ENCODE data around the gene MANBA. TPM values are rescaled to one million over a fixed set of nuclear protein-coding genes. Genes with fewer than 3 reads are reported as not detected.

The MANBA gene
- total RNA-seq, 2 experiments from 2014 or later, result 13.6 to 14.5 TPM

DNA sequence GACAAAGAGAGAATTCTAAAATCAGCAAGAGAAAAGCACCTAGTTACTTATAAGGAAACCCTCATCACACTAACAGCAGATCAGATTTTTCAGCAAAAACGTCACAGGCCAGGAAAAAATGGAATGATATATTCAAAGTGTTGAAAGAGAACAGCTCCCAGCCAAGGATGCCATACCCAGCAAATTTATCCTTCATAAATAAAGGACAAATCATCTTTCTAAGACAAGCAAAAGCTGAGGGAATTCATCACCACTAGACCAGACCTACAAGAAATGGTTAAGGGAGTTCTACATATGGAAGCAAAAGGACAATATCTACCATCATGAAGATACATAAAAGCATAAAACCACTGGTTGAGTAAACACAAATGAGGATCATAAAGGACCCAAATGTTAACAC is 53.6 kb downstream of the MANBA start:
- peaks cover 18% of the 10 kb centered on the region for H3K36me3 Mint-ChIP-seq (ENCODE audit: low read depth)
- H3K4me3 Mint-ChIP-seq, result no peak overlapping the region
- H3K9me3 Mint-ChIP-seq, result no peaks in the 10 kb centered on the region
- ChIA-PET CTCF (no interaction called here), POLR2A (no interaction called here)
- no peaks in the 10 kb centered on the region for H3K27me3 Mint-ChIP-seq
- H3K4me1 Mint-ChIP-seq, result no peaks in the 10 kb centered on the region
- H3K27ac Mint-ChIP-seq, result no peak overlapping the region
- no peak for DNase-seq

DNA sequence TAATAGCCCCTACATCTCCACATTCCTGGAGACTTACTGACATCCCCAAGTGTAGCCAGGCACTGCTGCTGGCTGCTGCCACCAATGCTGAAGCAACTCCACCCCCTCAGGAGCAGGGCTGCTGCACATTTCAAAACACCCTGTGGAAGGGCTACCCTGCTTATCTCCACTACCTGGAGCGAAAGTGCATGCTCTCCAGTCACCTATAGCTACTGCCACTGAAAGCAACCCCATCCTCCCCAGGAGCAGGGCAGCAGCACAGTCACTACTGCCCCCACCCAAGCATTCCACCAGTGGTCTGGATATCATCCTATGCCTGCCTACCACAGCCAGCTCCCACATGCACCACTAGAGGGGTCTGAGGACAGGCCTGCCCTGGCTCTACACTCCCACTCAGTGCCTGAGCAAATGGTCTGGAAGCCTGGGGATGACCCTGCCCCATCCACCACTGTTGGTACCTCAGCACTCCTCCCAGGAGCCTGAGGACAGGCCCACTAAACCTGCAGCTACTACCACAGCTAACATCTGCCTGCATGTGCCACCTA is 55.3 kb downstream of the MANBA start:
- H3K27ac Mint-ChIP-seq, result no peak overlapping the region
- DNase-seq, result no peak
- H3K9me3 Mint-ChIP-seq, result peaks cover 2% of the 10 kb centered on the region
- peaks cover 16% of the 10 kb centered on the region for H3K36me3 Mint-ChIP-seq (ENCODE audit: low read depth)
- CTCF ChIA-PET, result no interaction called here
- POLR2A ChIA-PET, result no interaction called here
- H3K4me1 Mint-ChIP-seq, result no peaks in the 10 kb centered on the region
- no peak overlapping the region for H3K4me3 Mint-ChIP-seq
- H3K27me3 Mint-ChIP-seq, result no peaks in the 10 kb centered on the region

DNA sequence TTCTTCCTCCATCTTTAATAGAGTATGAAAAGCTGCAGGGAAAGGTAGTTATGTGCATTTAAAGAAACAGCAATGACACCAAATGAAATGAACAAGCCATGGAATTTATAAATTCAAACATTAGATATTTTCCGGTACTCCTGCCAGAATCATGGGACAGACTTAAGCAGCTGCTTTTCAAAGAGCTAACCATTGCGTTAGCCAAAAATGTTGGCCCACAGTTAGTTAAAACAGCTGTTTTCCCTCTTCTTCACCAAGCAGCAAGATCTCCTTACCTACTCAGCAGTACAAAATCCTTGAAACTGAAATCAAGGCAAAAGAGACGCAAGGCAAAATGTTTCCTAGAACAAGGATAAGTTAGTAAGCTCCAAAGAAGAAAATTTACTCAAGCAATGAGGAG is 64.0 kb downstream of the MANBA start:
- ChIA-PET POLR2A (no interaction called here), CTCF (no interaction called here)
- H3K4me1 Mint-ChIP-seq, result no peaks in the 10 kb centered on the region

DNA sequence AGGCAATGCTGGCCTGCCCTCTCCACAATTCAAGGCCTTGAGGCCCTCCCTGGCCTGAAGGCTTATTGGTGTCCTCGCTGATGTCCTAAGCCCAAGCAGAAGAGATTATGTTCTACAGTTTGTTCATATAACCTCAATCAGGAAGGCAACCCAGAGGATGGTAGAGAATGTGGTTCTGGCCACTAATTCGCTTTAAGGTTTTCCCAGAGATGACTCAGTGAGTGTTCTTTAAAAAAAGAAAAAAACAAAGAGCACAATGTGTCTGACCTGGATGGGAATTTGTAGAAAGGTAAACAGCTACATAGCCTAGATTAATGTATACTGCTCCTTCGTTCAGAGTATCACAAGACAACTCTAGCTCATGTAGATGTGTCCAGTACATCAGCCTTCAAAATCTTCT is 66.0 kb downstream of the MANBA start:
- H3K27me3 Mint-ChIP-seq, result no peaks in the 10 kb centered on the region
- CTCF ChIA-PET, result interaction anchor here (0.6 kb wide), 1 partner anchor 264 kb away, joined by 3 read pairs; no protein-coding TSS in a partner anchor
- H3K9me3 Mint-ChIP-seq, result no peaks in the 10 kb centered on the region
- POLR2A ChIA-PET, result no interaction called here
- H3K4me1 Mint-ChIP-seq, result no peaks in the 10 kb centered on the region
- no peak overlapping the region for H3K4me3 Mint-ChIP-seq
- H3K36me3 Mint-ChIP-seq (ENCODE audit: low read depth), result peaks cover 15% of the 10 kb centered on the region
- no peak overlapping the region for H3K27ac Mint-ChIP-seq
- DNase-seq, result no peak

More for the DNA sequence above, 64.0 kb downstream of the MANBA start:
- Mint-ChIP-seq H3K27ac (no peak overlapping the region), H3K36me3 (ENCODE audit: low read depth) (peaks cover 16% of the 10 kb centered on the region), H3K27me3 (no peaks in the 10 kb centered on the region), H3K4me3 (no peak overlapping the region), H3K9me3 (peaks cover 3% of the 10 kb centered on the region)
- no peak for DNase-seq

DNA sequence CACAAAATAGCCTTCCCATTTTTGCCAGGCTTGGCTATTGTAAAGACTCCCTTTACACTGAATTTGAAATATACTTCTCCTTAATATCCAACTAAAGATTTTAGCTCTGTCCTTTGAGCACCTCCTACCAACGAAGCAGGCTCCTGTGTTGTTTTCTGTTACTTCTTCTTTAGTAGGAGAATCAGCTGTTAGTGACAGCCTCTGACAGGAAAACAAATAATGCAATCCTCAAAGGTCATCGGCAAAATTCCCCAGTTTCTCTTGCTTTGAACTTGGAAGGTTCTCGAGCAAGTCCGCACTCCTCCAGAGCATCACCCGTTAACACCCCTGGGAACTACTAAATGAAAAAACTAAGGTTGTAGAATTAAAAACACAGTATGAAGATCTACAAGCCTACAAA is 66.9 kb downstream of the MANBA start:
- Mint-ChIP-seq H3K4me1 (no peaks in the 10 kb centered on the region), H3K36me3 (ENCODE audit: low read depth) (peaks cover 17% of the 10 kb centered on the region), H3K9me3 (no peaks in the 10 kb centered on the region), H3K27me3 (no peaks in the 10 kb centered on the region), H3K4me3 (no peak overlapping the region), H3K27ac (no peak overlapping the region)
- ChIA-PET CTCF (no interaction called here), POLR2A (interaction anchor here (1.3 kb wide), 1 partner anchor 67 kb away, joined by 5 read pairs; the partner anchor contains the start of gene MANBA)
- DNase-seq, result no peak

DNA sequence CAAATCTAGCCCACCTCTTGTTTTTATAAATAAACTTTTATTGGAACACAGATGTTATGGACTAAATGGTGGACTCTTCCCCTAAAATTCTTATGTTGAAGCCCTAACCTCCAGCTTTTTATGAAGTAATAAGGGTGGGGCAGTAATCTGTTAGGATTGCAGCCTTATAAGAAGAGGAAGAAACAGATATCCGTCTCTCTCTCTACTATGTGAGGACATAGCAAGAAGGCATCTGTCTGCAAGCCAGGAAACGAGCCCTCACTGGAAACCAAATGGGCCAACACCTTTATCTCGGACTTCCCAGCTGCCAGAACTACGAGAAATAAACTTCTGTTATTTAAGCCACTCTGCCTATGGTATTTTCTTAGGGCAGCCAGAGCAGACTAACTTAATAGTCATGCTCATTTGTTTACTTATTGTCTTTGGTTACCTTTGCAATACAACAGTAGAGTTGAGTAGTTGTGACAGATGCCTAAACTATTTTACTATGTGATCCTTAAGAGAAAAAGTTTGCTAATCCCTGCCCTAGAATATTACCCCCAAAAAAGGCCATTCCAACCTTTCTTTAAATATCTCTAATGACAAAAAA is 67.4 kb downstream of the MANBA start:
- ChIA-PET POLR2A (interaction anchor here (1.3 kb wide), 1 partner anchor 67 kb away, joined by 5 read pairs; the partner anchor contains the start of gene MANBA), CTCF (no interaction called here)
- no peaks in the 10 kb centered on the region for H3K9me3 Mint-ChIP-seq
- no peaks in the 10 kb centered on the region for H3K4me1 Mint-ChIP-seq
- no peak overlapping the region for H3K4me3 Mint-ChIP-seq
- H3K36me3 Mint-ChIP-seq (ENCODE audit: low read depth), result peaks cover 17% of the 10 kb centered on the region
- H3K27ac Mint-ChIP-seq, result no peak overlapping the region
- no peaks in the 10 kb centered on the region for H3K27me3 Mint-ChIP-seq
- no peak for DNase-seq

DNA sequence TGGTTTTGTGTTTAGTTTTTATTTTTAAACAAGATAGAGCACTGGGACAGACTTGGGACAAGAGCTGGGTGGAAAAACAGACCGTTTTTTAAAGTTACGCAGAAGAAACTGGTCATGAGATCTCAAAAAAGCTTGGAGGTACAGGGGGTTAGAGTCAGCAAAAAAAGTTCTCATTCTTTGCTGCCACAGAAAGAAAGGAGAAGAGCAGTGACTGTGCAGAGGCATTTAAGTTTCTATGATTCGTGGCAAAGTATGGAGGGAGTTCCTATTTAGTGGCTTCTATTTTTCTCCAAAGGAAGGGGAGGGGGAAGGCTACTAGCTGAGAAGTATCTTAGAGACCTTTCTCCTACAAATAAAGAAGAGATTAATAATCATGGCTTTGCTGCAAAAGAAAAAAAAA is 68.3 kb downstream of the MANBA start:
- H3K9me3 Mint-ChIP-seq, result no peaks in the 10 kb centered on the region

DNA sequence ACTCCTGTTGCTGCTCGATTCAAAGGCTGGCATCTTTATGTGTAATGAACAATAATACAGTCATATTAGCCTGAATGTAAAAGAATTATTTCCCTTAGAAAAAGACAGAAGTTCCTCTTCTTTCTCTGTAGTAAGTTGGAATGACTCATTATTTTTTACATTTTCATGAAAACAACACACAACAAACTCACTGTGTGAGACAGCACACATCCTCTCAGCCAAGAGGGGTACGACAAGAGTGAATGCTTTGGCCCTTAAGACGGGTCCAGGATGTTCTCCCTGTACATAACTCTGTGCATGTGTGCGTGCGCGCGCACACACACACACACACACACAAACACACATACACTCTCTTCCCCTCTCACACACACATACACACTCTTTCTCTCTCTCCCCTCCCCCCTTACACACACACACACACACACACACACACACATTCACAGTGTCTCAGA is 72.8 kb downstream of the MANBA start:
- Mint-ChIP-seq H3K9me3 (no peaks in the 10 kb centered on the region), H3K4me3 (no peak overlapping the region), H3K27ac (no peak overlapping the region), H3K27me3 (no peaks in the 10 kb centered on the region), H3K4me1 (no peaks in the 10 kb centered on the region), H3K36me3 (ENCODE audit: low read depth) (peaks cover 8% of the 10 kb centered on the region)
- ChIA-PET POLR2A (no interaction called here), CTCF (no interaction called here)
- no peak for DNase-seq

More for the DNA sequence above, 68.3 kb downstream of the MANBA start:
- no peak overlapping the region for H3K27ac Mint-ChIP-seq
- H3K4me1 Mint-ChIP-seq, result no peaks in the 10 kb centered on the region
- H3K36me3 Mint-ChIP-seq (ENCODE audit: low read depth), result peaks cover 17% of the 10 kb centered on the region
- ChIA-PET POLR2A (interaction anchor here (1.3 kb wide), 1 partner anchor 68 kb away, joined by 5 read pairs; the partner anchor contains the start of gene MANBA), CTCF (no interaction called here)
- no peaks in the 10 kb centered on the region for H3K27me3 Mint-ChIP-seq
- no peak for DNase-seq
- H3K4me3 Mint-ChIP-seq, result no peak overlapping the region

DNA sequence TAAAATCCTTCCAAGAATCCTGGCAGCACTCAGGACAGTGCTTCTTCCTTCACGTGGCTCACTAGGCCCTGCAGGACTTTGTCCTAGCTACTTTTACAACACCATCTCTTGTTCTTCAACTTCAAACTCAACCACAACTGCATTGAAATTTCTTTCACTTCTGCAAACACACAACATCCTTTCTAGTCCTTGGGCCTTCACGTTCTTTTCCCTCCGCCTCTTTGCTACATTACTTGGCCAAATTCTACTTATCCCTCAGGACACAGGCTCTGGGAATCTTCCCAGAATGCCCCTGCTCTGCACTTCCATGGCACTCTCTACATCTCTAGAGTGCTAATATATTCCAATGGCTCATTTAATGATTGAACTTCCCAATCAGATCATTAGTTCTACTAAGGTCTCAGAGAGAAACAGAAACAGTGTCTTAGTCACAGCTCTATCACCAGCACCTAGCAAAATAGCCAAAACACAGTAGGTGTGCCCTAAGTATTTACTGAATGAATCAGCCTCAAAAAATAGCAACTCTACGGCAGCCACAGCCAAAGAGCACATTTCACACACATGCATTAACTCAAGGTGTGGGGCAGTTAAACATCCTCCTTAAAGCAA is 73.3 kb downstream of the MANBA start:
- Mint-ChIP-seq H3K4me3 (no peak overlapping the region), H3K36me3 (ENCODE audit: low read depth) (peaks cover 8% of the 10 kb centered on the region), H3K27ac (no peak overlapping the region), H3K9me3 (no peaks in the 10 kb centered on the region), H3K4me1 (no peaks in the 10 kb centered on the region), H3K27me3 (no peaks in the 10 kb centered on the region)
- POLR2A ChIA-PET, result no interaction called here
- no peak for DNase-seq
- CTCF ChIA-PET, result no interaction called here

DNA sequence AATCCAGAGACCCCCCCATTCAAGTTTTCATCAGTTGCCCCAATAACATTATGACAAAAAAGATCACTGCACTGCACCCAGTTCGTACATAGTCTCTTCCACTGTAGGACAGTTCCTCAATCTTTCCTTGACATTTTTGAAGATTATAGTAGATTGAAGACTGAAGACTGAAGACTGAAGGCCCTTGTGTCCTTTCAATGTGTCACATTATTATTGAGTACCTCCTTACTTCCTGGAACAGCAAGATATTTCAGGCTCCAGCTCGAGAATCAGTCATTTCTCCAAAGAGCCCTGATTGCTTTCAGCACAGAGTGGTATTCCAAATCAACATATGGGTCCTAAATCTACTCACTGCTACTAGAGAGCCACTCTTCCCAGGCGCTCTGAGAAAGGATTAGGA is 75.0 kb downstream of the MANBA start:
- H3K36me3 Mint-ChIP-seq (ENCODE audit: low read depth), result peaks cover 5% of the 10 kb centered on the region
- H3K4me3 Mint-ChIP-seq, result no peak overlapping the region
- H3K27ac Mint-ChIP-seq, result no peak overlapping the region
- H3K9me3 Mint-ChIP-seq, result no peaks in the 10 kb centered on the region
- DNase-seq, result no peak
- H3K4me1 Mint-ChIP-seq, result no peaks in the 10 kb centered on the region
- ChIA-PET POLR2A (no interaction called here), CTCF (no interaction called here)
- H3K27me3 Mint-ChIP-seq, result no peaks in the 10 kb centered on the region

DNA sequence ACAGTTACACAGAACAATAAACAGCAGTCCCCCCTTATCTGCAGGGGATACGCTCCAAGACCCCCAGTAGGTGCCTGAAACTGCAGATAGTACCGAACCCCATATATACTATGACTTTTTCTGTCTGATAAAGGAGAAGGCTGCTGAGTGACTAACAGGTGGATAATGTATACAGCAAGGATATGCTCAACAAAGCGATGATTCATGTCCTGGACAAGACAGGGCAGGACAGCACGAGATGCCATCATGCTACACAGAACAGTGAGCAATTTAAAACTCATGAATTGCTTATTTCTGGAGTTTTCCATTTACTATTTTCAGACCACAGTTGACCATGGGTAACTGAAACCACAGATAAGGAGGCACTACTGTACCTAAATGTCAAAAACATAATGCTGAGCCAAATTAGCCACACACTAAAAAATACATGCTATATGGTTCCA is 76.1 kb downstream of the MANBA start:
- H3K36me3 Mint-ChIP-seq (ENCODE audit: low read depth), result peaks cover 4% of the 10 kb centered on the region
- H3K9me3 Mint-ChIP-seq, result no peaks in the 10 kb centered on the region
- H3K4me1 Mint-ChIP-seq, result no peaks in the 10 kb centered on the region
- no peak overlapping the region for H3K27ac Mint-ChIP-seq
- CTCF ChIA-PET, result no interaction called here
- POLR2A ChIA-PET, result no interaction called here
- no peak overlapping the region for H3K4me3 Mint-ChIP-seq
- no peaks in the 10 kb centered on the region for H3K27me3 Mint-ChIP-seq
- DNase-seq, result no peak

DNA sequence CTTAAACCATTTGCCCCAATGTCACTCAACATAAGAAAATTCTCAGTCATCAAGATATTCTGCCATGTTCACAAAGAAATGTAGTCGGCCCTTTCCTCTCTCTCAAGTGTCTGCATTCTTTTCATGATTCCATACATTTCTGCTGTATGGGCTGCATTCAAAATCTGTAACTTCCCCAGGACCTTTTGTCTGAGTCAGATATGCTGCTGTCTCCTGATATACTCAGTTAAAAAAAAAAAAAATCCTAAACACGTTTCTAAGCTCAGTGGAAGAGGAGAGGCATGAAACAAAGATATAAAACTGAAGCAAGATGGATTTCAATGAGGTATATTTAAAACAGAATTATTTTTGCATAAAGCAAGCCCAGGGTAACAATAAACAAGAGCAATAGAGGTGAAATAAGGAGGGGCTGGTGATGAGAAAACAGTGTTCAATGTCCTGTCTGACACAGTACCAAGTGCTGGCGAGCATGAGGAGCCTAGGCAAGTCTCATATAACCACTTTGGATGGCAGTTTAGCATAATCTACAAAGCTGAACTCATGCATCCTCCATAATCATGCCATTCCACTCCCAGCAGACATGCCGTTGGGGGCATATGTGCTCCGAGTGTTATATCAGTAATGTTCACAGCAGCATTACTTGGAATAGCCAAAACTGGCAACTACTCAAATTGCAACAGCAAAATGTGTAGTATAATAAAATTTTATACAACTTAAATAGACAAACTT is 76.7 kb downstream of the MANBA start:
- no peak for DNase-seq
- Mint-ChIP-seq H3K27ac (no peak overlapping the region), H3K27me3 (no peaks in the 10 kb centered on the region), H3K36me3 (ENCODE audit: low read depth) (peaks cover 3% of the 10 kb centered on the region), H3K4me1 (no peaks in the 10 kb centered on the region), H3K9me3 (no peaks in the 10 kb centered on the region), H3K4me3 (no peak overlapping the region)
- ChIA-PET CTCF (no interaction called here), POLR2A (no interaction called here)

DNA sequence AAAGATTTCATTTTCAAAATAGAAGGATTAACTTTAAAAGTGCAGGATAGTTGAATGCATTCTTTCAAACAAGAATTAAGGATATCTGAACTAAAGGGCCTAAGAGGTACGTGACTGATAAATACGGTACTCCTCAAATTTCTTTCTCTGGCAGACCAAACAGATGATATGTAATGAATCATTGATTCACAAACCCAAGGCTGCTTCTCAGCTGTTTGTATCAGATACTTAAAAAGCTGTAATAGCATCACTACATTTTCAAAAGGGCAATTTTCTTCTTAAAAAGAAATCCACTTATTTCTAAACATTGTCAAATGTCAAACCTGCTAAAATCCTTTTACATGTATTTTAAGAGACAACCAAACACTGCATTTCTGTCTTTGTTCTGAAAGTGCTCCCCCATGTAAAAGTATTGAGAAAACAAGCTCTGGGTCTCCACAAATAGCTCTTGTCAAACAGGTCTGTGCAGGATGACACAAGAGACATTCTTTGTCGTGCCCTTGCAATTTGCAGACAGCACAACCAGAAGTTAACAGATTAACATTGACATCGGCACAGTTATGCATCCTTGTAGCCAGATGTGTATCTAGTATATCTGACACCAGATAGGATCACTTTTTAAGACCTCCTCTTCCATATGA is 82.0 kb downstream of the MANBA start:
- DNase-seq, result no peak
- Mint-ChIP-seq H3K4me3 (no peak overlapping the region), H3K27ac (no peak overlapping the region), H3K36me3 (ENCODE audit: low read depth) (peaks cover 5% of the 10 kb centered on the region), H3K27me3 (no peaks in the 10 kb centered on the region), H3K4me1 (no peaks in the 10 kb centered on the region), H3K9me3 (no peaks in the 10 kb centered on the region)
- ChIA-PET CTCF (no interaction called here), POLR2A (no interaction called here)
